Stomach (tissue), 4 donors: ENCODE results near the gene WFDC2.

Source experiments
- CTCF ChIP-seq, 7 experiments: fragments of 450-650 bp in 4 of 7; fragments of 200-600 bp in 3 of 7; sonication (generic) in 3 of 7; IDR thresholded peaks; one replicate each; pipeline ENCODE4 v1.5.1; 2016 to 2019; ENCODE audit warnings: antibody characterized with exemption in 7 of 7, control low read depth in 2 of 7, mild to moderate bottlenecking in 1 of 7
- EP300 ChIP-seq: sonication (generic); formaldehyde crosslinking; IDR thresholded peaks from one replicate; pipeline ENCODE4 v1.6.1; 2017; ENCODE audit warnings: antibody characterized with exemption
- POLR2AphosphoS5 ChIP-seq, 3 donors: sonication (generic); formaldehyde crosslinking; IDR thresholded peaks; one replicate each; pipeline ENCODE4 v1.6.1; 2016; ENCODE audit warnings: antibody characterized with exemption in 3 of 3

- TF ChIP-seq EP300 (no peak), CTCF (IDR thresholded peaks at IDR 0.05) (no peak), POLR2AphosphoS5 (IDR thresholded peaks at IDR 0.05) (no peak)
Measured at GRCh38 chr20:45461225-45461624, 8.3 kb upstream of the WFDC2 start.
